B cell (primary cell): ENCODE data around the gene SEMA3F. TPM values are rescaled to one million over a fixed set of nuclear protein-coding genes. Genes with fewer than 3 reads are reported as not detected.
"Not testable (repeated sequence)": the region's sequence is repeated elsewhere in the genome, so short reads cannot be mapped to it uniquely, and the experiment has no call there.

Experiments used
- ATAC-seq: fragments of 200-7000 bp; cut with Tn5 transposase; one replicate; pipeline ENCODE4 v1.10.0; 2021; ENCODE audit warnings: low read depth, mild to moderate bottlenecking, moderate number of reproducible peaks, moderate library complexity
- CTCF ChIA-PET: fragments of 350-600 bp; sonication (Branson Sonifier 250); formaldehyde crosslinking; loops from one replicate; lab custom pipeline; 2021; ENCODE audit warnings: antibody characterized with exemption, inconsistent platforms; lab: Charles Lee
- POLR2A ChIA-PET: fragments of 350-600 bp; sonication (Branson Sonifier 250); formaldehyde crosslinking; loops from one replicate; lab custom pipeline; 2021; ENCODE audit warnings: antibody characterized with exemption; lab: Charles Lee
- DNase-seq: peaks from one replicate; pipeline ENCODE4 v3.0.0; 2013
- H2AFZ ChIP-seq: 2 replicates; pipeline ENCODE4 v1.6.1; 2012; ENCODE audit warnings: mild to moderate bottlenecking, low read depth, low read length; ENCODE audit not compliant: insufficient read depth, poor library complexity, severe bottlenecking
- H3K27ac ChIP-seq, 2 donors: 1 replicate in 1 of 2; 2 replicates in 1 of 2; pipeline ENCODE4 v1.5.1; 2012 to 2013; ENCODE audit warnings: low read length in 2 of 2, mild to moderate bottlenecking in 2 of 2, moderate library complexity in 1 of 2
- H3K27me3 ChIP-seq, 4 experiments: fragments of 200-600 bp in 1 of 4; sonication (generic) in 1 of 4; replicated peaks in 1 of 4; 1 replicate in 2 of 4; 2 replicates in 2 of 4; pipeline versions ENCODE4 v1.6.1 to v1.7.0; 2013 to 2016; ENCODE audit warnings: low read length in 3 of 4, mild to moderate bottlenecking in 2 of 4, mixed read lengths in 1 of 4, moderate library complexity in 1 of 4; ENCODE audit not compliant: insufficient read depth in 4 of 4, control insufficient read depth in 3 of 4; ENCODE audit errors: control extremely low read depth in 1 of 4
- H3K36me3 ChIP-seq, 2 experiments: replicated peaks in 1 of 2; 1 replicate in 1 of 2; 2 replicates in 1 of 2; pipeline versions ENCODE4 v1.6.1 to v1.7.1; 2013; ENCODE audit warnings: low read length in 1 of 2; ENCODE audit not compliant: insufficient read depth in 2 of 2, control insufficient read depth in 1 of 2; ENCODE audit errors: control extremely low read depth in 1 of 2, extremely low read depth in 1 of 2
- H3K4me1 ChIP-seq, 2 donors: fragments of 200-600 bp in 1 of 2; sonication (generic) in 1 of 2; 1 replicate in 1 of 2; 2 replicates in 1 of 2; pipeline versions ENCODE4 v1.5.1 to v1.6.1; 2013 to 2017; ENCODE audit warnings: low read length in 2 of 2; ENCODE audit not compliant: control insufficient read depth in 2 of 2, insufficient read depth in 2 of 2
- H3K4me2 ChIP-seq: replicated peaks from 2 replicates; pipeline ENCODE3; 2012; ENCODE audit warnings: mild to moderate bottlenecking, low read depth, low read length; ENCODE audit not compliant: poor library complexity, severe bottlenecking
- H3K4me3 ChIP-seq, 5 experiments: fragments of 200-600 bp in 1 of 5; sonication (generic) in 1 of 5; 1 replicate in 3 of 5; 2 replicates in 2 of 5; pipeline versions ENCODE4 v1.5.1 to v1.7.0; 2011 to 2016; ENCODE audit warnings: low read length in 4 of 5, mild to moderate bottlenecking in 4 of 5, low read depth in 2 of 5, control low read depth in 1 of 5, moderate library complexity in 1 of 5; ENCODE audit not compliant: insufficient read depth in 1 of 5; ENCODE audit errors: control extremely low read depth in 1 of 5, extremely low read depth in 1 of 5
- H3K79me2 ChIP-seq: fragments of 200-600 bp; sonication (generic); one replicate; pipeline ENCODE4 v1.6.0; 2016; ENCODE audit warnings: low read length; ENCODE audit not compliant: control insufficient read depth, insufficient read depth
- H3K9ac ChIP-seq: fragments of 200-600 bp; sonication (generic); 2 replicates; pipeline ENCODE4 v1.6.1; 2017; ENCODE audit warnings: mild to moderate bottlenecking, low read length, moderate library complexity
- H3K9me3 ChIP-seq, 3 donors: one replicate each; pipeline versions ENCODE4 v1.6.1 to v1.7.1; 2013; ENCODE audit warnings: low read length in 2 of 3; ENCODE audit not compliant: control insufficient read depth in 2 of 3, insufficient read depth in 1 of 3; ENCODE audit errors: control extremely low read depth in 1 of 3
- H4K20me1 ChIP-seq: 2 replicates; pipeline ENCODE4 v1.6.0; 2012; ENCODE audit warnings: mild to moderate bottlenecking, low read length; ENCODE audit not compliant: insufficient read depth, control insufficient read depth, poor library complexity, severe bottlenecking
- H3K27ac Mint-ChIP-seq: one replicate; pipeline ENCODE4 v1.8.0; 2021; ENCODE audit warnings: mixed read lengths
- H3K27me3 Mint-ChIP-seq: one replicate; pipeline ENCODE4 v1.8.0; 2021; ENCODE audit warnings: mixed read lengths
- H3K4me1 Mint-ChIP-seq: one replicate; pipeline ENCODE4 v1.8.0; 2021; ENCODE audit warnings: mixed read lengths
- H3K4me3 Mint-ChIP-seq: one replicate; pipeline ENCODE4 v1.8.0; 2021; ENCODE audit warnings: mixed read lengths
- H3K9me3 Mint-ChIP-seq: one replicate; pipeline ENCODE4 v1.8.0; 2022; ENCODE audit warnings: mixed read lengths; ENCODE audit not compliant: insufficient read depth
- CTCF ChIP-seq: fragments of 200-600 bp; IDR thresholded peaks from one replicate; pipeline ENCODE4 v1.8.0; 2022; ENCODE audit warnings: antibody characterized with exemption, mild to moderate bottlenecking
- EZH2 ChIP-seq: IDR thresholded peaks from 2 replicates; pipeline ENCODE4 v1.6.1; 2012; ENCODE audit warnings: borderline replicate concordance, low read depth, mild to moderate bottlenecking, moderate library complexity, low read length; ENCODE audit not compliant: insufficient read depth, poor library complexity, severe bottlenecking
- WGBS: methylation state at CpG from one replicate; pipeline ENCODE4 v1.1.5; 2013; ENCODE audit warnings: missing lambda C conversion rate; ENCODE audit not compliant: insufficient coverage; 5-methylcytosine and 5-hydroxymethylcytosine counted together
- intact Hi-C: fragments of 100-400 bp; cut with micrococcal nuclease; formaldehyde crosslinking; loops from one replicate; pipeline ENCODE4 v1.10.0; 2022
- polyA plus RNA-seq: library from polyadenylated mRNA; depleted of rRNA; stranded (reverse); fragments of >200 nt; gene quantifications from 2 replicates; pipeline ENCODE4 v1.2.3, GENCODE V29; 2012
- total RNA-seq, 2 donors: library from RNA; stranded (reverse); fragments of 120-200 nt in 1 of 2; gene quantifications; 1 replicate in 1 of 2; 2 replicates in 1 of 2; pipeline versions ENCODE4 v1.2.3 to v1.2.4, GENCODE V29; 2013 to 2022

The SEMA3F gene
- total and polyA plus RNA-seq, 2 donors (not counting 1 experiment from before 2014, with no cell fraction given) = 0.27 TPM; not detected in 1

- no peak overlapping the region for H3K27ac Mint-ChIP-seq
- Histone ChIP-seq H3K27ac (no peak overlapping the region), H3K4me3 (no peak overlapping the region), H3K79me2 (no peaks in the 10 kb centered on the region), H3K4me1 (peaks cover 9 to 15% of the 10 kb centered on the region in 2 donors), H3K36me3 (no peaks in the 10 kb centered on the region), H3K9me3 (peaks cover 0 to 5% (median 0%) of the 10 kb centered on the region in 3 donors), H2AFZ (no peak overlapping the region), H3K4me2 (no peak overlapping the region), H3K27me3 (peaks cover 0 to 24% (median 10%) of the 10 kb centered on the region in 4 experiments), H4K20me1 (no peaks in the 10 kb centered on the region), H3K9ac (no peak overlapping the region)
- DNase-seq = no peak
- no peaks in the 10 kb centered on the region for H3K9me3 Mint-ChIP-seq
- H3K27me3 Mint-ChIP-seq = peaks cover 12% of the 10 kb centered on the region
- no peaks in the 10 kb centered on the region for H3K4me1 Mint-ChIP-seq
- TF ChIP-seq EZH2 (no peak), CTCF (no peak)
- no peak for ATAC-seq
- 74% methylated on average over 4 of the region's 5 CpGs for WGBS
- H3K4me3 Mint-ChIP-seq = no peak overlapping the region
- ChIA-PET CTCF (interaction anchor here (1.1 to 1.8 kb wide), 4 partner anchors 16 to 89 kb away, joined by 3 to 9 read pairs (median 4); no protein-coding TSS in a partner anchor), POLR2A (no interaction called here)
- intact Hi-C loops = no loop called here
These were observed 55.0 kb downstream of the SEMA3F start for GRCh38 chr3:50210176-50210509.

- ATAC-seq (no peak), DNase-seq (no peak)
- H3K4me3 ChIP-seq = no peak overlapping the region
- ChIA-PET CTCF (interaction anchor here (1.1 to 1.8 kb wide), 5 partner anchors 16 to 90 kb away, joined by 3 to 9 read pairs (median 4); no protein-coding TSS in a partner anchor), POLR2A (no interaction called here)
- no peaks in the 10 kb centered on the region for H3K36me3 ChIP-seq
- no peak overlapping the region for H3K4me2 ChIP-seq
- no peaks in the 10 kb centered on the region for H3K4me1 Mint-ChIP-seq
- H4K20me1 ChIP-seq = no peaks in the 10 kb centered on the region
- TF ChIP-seq EZH2 (no peak), CTCF (no peak)
- H3K4me1 ChIP-seq = peaks cover 3 to 9% of the 10 kb centered on the region in 2 donors
- 95% methylated on average over 12 of the region's 13 CpGs for WGBS
- H3K27ac ChIP-seq = no peak overlapping the region
- intact Hi-C loops = no loop called here
- no peak overlapping the region for H2AFZ ChIP-seq
- no peak overlapping the region for H3K27ac Mint-ChIP-seq
- peaks cover 12% of the 10 kb centered on the region for H3K27me3 Mint-ChIP-seq
- no peak overlapping the region for H3K4me3 Mint-ChIP-seq
- no peaks in the 10 kb centered on the region for H3K9me3 ChIP-seq
- H3K9me3 Mint-ChIP-seq = no peaks in the 10 kb centered on the region
- peaks cover 0 to 18% (median 7%) of the 10 kb centered on the region in 4 experiments for H3K27me3 ChIP-seq
- no peaks in the 10 kb centered on the region for H3K79me2 ChIP-seq
- no peak overlapping the region for H3K9ac ChIP-seq
These were observed 55.6 kb downstream of the SEMA3F start for GRCh38 chr3:50210510-50211367.

- H3K4me3 Mint-ChIP-seq, H3K36me3 ChIP-seq, POLR2A ChIA-PET, H3K4me1 Mint-ChIP-seq, ATAC-seq, H3K4me1 ChIP-seq, H3K9me3 ChIP-seq, H3K79me2 ChIP-seq, DNase-seq, H4K20me1 ChIP-seq, H3K4me3 ChIP-seq, H3K9me3 Mint-ChIP-seq, intact Hi-C loops, H2AFZ ChIP-seq, H3K27ac ChIP-seq, H3K27ac Mint-ChIP-seq, H3K9ac ChIP-seq, H3K4me2 ChIP-seq: not testable (repeated sequence)
- H3K27me3 ChIP-seq = peaks cover 0 to 12% (median 4%) of the 10 kb centered on the region in 4 experiments
- CTCF ChIA-PET = interaction anchor here (0.6 to 1.4 kb wide), 2 partner anchors 17 to 116 kb away, joined by 4 to 5 read pairs; no protein-coding TSS in a partner anchor
- peaks cover 11% of the 10 kb centered on the region for H3K27me3 Mint-ChIP-seq
- 95% methylated on average over 2 of the region's 5 CpGs for WGBS
These were observed 56.2 kb downstream of the SEMA3F start for GRCh38 chr3:50211368-50211717.
